GM12873 (cell line): ENCODE data around the gene PRKAR1B.

ENCODE experiments used
- CTCF ChIP-seq: IDR thresholded peaks from 2 replicates; pipeline ENCODE4 v1.5.1; 2012; ENCODE audit warnings: low read depth, mild to moderate bottlenecking, moderate library complexity, low read length, control low read depth; ENCODE audit not compliant: insufficient read depth; ENCODE audit errors: missing control alignments

The PRKAR1B gene

GRCh38 chr7:748446-748845 lies 21.4 kb upstream of the PRKAR1B start:
- no peak for TF ChIP-seq CTCF

GRCh38 chr7:747186-747585 lies 20.1 kb upstream of the PRKAR1B start:
- TF ChIP-seq CTCF, result no peak

- TF ChIP-seq CTCF, result no peak
These were observed 19.3 kb upstream of the PRKAR1B start for GRCh38 chr7:746155-747061.

- TF ChIP-seq CTCF, result no peak
These were observed 18.5 kb upstream of the PRKAR1B start for GRCh38 chr7:745431-746154.

GRCh38 chr7:744854-745430 lies 17.9 kb upstream of the PRKAR1B start:
- no peak for TF ChIP-seq CTCF

- TF ChIP-seq CTCF, result no peak
These were observed 15.7 kb upstream of the PRKAR1B start for GRCh38 chr7:742791-743190.

- no peak for TF ChIP-seq CTCF
These were observed 14.8 kb upstream of the PRKAR1B start for GRCh38 chr7:741850-742249.
